Measurements from ENCODE around the gene EIF2B5.

Gene EIF2B5

GRCh38 chr3:184166671-184167070 is 31.5 kb downstream of the EIF2B5 start:
- Mint-ChIP-seq H3K4me1 (peaks cover 2% of the 10 kb centered on the region), H3K27me3 (ENCODE audit: low read depth) (no peaks in the 10 kb centered on the region), H3K27ac (no peak overlapping the region), H3K36me3 (ENCODE audit: low read depth) (peaks cover 70% of the 10 kb centered on the region), H3K4me3 (no peak overlapping the region), H3K9me3 (no peaks in the 10 kb centered on the region)
- TF ChIP-seq CTCF (IDR thresholded peaks at IDR 0.05; ENCODE audit: unreplicated experiment in 3 of 3) = no peak

DNA sequence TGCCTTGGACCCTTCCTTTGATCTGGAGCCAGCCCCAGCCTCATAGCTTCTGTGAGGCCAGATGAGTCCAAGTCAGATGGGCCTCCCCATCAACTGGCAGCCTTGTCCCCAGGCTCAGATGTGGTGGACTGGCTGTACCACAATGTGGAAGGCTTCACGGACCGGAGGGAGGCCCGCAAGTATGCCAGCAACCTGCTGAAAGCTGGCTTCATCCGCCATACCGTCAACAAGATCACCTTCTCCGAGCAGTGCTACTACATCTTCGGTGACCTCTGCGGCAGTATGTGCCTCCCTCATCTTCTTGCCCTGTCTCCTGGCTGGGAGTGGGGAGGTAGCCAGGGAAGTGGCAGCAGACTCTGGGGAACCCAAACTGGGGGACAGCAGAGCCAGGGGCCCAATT is 32.6 kb downstream of the EIF2B5 start:
- TF ChIP-seq CTCF (IDR thresholded peaks at IDR 0.05; ENCODE audit: unreplicated experiment in 3 of 3) = no peak
- Mint-ChIP-seq H3K4me1 (no peaks in the 10 kb centered on the region), H3K9me3 (no peaks in the 10 kb centered on the region), H3K4me3 (no peak overlapping the region), H3K36me3 (ENCODE audit: low read depth) (peaks cover 75% of the 10 kb centered on the region), H3K27me3 (ENCODE audit: low read depth) (no peaks in the 10 kb centered on the region), H3K27ac (no peak overlapping the region)

GRCh38 chr3:184168363-184169120 is 33.4 kb downstream of the EIF2B5 start:
- H3K9me3 Mint-ChIP-seq = no peaks in the 10 kb centered on the region
- H3K4me3 Mint-ChIP-seq = no peak overlapping the region
- no peaks in the 10 kb centered on the region for H3K4me1 Mint-ChIP-seq
- TF ChIP-seq CTCF (IDR thresholded peaks at IDR 0.05; ENCODE audit: unreplicated experiment in 3 of 3) = no peak
- no peaks in the 10 kb centered on the region for H3K27me3 Mint-ChIP-seq (ENCODE audit: low read depth)
- H3K36me3 Mint-ChIP-seq (ENCODE audit: low read depth) = peaks cover 74% of the 10 kb centered on the region
- peak overlapping the region in 2 of 3 experiments; percentile 15 to 75 for H3K27ac Mint-ChIP-seq

GRCh38 chr3:184169896-184170875 is 35.0 kb downstream of the EIF2B5 start:
- Mint-ChIP-seq H3K4me3 (no peak overlapping the region), H3K27me3 (ENCODE audit: low read depth) (no peaks in the 10 kb centered on the region), H3K4me1 (peaks cover 9% of the 10 kb centered on the region), H3K9me3 (no peaks in the 10 kb centered on the region), H3K27ac (no peak overlapping the region), H3K36me3 (ENCODE audit: low read depth) (peaks cover 60% of the 10 kb centered on the region)
- TF ChIP-seq CTCF (IDR thresholded peaks at IDR 0.05; ENCODE audit: unreplicated experiment in 3 of 3) = no peak

GRCh38 chr3:184171562-184171961 is 36.4 kb downstream of the EIF2B5 start:
- H3K36me3 Mint-ChIP-seq (ENCODE audit: low read depth) = peaks cover 48% of the 10 kb centered on the region
- H3K27me3 Mint-ChIP-seq (ENCODE audit: low read depth) = no peaks in the 10 kb centered on the region
- no peak for TF ChIP-seq CTCF (IDR thresholded peaks at IDR 0.05; ENCODE audit: unreplicated experiment in 3 of 3)
- peaks cover 23% of the 10 kb centered on the region for H3K4me1 Mint-ChIP-seq
- H3K9me3 Mint-ChIP-seq = no peaks in the 10 kb centered on the region
- H3K27ac Mint-ChIP-seq = peak overlapping the region in 1 of 3 experiments; percentile 36
- H3K4me3 Mint-ChIP-seq = no peak overlapping the region
